ENCODE measurements around the gene ALPG.
"Not testable (repeated sequence)": the region's sequence is repeated elsewhere in the genome, so short reads cannot be mapped to it uniquely, and the experiment has no call there.

ALPG gene

DNA sequence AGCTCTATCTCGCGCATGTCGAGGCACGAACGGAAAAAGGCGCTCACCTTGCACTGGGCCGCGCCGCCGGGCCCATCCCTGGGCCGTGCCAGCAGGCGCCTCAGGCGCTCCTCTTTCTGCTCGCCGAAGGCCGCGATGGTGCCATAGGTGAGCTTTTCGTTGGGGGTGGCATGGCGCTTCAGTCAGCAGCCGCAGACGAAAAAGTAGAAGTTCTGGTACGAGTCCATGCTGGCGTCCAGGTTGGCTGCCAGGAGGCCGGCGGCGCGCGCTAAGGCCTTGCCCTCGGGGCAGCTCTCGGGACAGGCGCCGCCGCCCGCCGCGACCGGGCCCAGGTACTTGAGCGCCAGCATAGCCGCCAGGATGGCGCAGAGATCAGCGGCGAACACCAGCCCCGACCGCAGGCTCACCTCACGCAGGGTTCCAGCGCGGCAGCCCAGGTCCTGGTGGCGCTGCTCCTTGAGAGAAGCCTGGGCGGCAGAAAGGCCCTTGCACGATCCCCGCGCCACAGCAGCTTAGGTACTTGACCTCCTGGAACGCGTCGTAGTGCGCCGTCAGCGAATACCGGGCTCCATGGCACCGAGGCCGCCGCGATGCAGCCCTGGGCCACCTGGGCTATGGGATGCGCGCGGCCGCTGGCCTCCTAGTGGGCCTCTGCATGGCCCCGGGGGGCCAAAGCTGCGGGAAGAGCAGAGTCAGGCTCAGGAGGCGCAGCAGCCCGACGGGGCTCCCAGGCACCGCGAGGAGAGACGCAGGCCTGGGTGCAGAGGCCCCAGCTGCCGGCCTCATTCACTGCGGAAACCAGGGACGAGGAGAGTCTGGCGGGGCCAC lies 12.8 kb downstream of the ALPG start:
- no peak for DNase-seq (ENCODE audit: low spot score)

DNA sequence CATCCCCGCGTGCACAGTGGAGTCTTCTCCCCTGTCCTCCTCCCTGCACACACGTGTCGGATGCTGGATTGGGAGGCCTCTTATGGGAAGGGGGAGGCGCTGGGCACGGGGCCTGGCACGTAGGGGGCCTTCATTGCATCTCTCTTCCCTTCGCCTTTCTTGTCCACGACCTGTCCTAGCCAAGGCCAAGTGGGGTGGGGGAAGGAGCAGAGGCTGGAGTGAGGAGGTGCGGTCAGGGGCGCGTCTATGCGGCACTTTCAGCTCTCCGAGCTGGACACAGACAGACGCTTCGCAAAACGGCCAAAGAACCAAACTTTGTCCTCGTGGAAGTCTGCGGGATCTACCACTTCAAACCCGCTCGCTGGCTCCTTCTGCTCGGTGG lies 13.4 kb downstream of the ALPG start:
- DNase-seq (ENCODE audit: low spot score), result no peak

DNA sequence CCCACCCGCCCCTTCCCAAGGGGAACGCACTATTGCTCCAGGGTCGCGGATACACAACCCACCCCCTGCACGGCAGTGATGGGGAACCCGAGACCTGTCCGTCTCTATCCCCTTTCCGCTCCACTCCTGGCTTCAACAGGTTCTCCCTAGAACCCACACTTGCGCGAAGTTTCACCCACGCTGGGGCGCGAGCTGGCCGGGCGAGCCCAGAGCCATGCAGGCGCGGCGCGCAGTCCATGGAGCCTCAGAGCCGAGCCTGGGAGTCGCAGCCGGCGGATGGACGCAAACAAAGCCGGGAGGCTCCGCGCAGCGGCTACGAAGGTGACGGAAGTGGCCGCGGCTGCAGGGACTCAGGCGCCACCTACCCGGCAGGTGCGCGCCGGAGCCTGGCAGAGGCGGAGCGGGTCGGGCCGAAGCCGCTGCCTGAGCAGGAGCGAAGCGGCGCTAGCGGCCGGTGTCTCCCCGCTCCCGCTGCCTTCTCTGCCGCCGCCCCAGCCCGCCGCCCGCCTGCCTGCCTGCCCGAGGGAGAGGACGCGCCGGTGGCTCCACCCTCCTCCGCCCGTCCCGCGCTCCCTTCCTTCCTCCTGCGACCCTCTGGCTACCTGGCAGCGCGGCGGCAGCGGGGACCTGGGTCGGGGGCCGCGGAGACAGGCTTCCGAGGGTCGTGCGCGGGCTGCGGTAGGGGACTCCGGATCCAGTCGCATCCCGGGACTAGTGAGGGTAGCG lies 14.0 kb downstream of the ALPG start:
- DNase-seq (ENCODE audit: low spot score), result no peak

DNA sequence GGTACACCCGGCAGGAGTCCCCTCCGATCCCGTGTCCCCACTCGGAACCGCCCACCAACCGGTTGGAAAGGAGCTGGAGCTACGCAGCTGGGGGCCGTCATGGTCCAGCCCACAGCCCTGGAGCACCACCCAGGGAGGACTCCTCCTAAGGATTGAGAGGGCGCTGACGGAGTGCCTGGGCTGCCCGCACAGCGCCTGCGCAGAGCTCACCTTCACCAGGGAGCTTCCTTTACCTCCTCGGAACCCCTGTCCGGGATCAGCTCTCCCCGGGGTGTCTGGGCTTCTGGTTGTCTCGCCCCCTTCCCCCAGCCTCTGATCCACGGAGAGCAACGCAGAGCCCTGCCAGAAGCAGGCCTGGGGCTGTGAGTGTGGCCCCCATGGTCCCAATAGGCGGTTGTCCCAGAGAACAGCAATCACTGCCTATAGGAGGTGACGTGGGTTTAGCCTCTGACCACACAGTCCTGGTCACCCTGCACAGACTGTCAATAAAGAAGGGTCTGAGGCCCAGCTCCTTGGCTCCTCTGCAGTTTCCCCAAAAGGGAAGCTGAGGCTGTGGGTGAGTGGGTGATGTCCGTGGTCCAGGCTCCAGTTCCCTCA lies 14.6 kb downstream of the ALPG start:
- DNase-seq (ENCODE audit: low spot score), result no peak

- no peak for DNase-seq (ENCODE audit: low spot score)
These were observed 15.4 kb downstream of the ALPG start for GRCh38 chr2:232422051-232422450.

- not testable (repeated sequence) for DNase-seq (ENCODE audit: low spot score)
These were observed 16.4 kb downstream of the ALPG start for GRCh38 chr2:232422996-232423395.

GRCh38 chr2:232423407-232423806 lies 16.8 kb downstream of the ALPG start:
- DNase-seq (ENCODE audit: low spot score), result not testable (repeated sequence)

DNA sequence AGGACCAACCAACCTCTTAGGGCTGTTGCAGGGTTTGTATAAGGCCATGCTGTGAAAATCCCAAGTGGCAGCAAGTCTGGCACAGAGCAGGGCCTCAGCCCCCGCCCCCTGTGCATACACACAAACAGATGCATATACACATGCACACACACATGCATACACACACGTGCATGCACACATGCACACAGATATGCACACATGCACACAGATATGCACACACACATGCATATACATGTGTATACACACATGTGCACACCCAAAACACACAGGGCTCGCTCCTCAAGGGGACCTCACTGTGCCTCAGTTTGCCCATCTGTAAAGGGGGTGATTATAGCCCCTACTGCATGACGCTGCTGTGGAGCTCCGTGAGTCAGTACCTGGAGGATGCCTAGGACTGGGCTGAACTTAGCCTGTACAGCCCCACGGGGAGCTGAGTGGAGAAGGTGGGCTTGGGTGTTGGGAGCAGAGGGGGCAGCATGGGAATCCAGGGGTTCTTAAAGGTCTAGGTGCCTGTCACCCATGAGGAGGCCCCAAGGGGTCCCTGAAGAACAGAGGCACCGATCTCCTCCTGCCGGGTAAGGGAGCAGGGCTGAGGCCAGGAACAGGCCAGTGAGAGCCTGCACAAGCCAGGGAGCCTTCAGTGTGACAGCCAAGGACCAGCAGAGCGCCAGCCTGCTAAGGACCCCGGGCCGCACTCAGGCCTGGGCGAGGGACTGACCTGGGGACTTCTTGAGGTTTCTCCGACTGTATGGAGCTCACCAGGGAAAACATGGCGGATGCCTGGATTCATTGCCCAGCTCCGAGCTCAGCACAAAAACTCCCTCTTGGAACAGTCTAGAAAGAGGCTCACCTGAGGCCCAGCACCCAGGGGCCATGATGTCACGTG lies 25.3 kb downstream of the ALPG start:
- DNase-seq (ENCODE audit: low spot score), result no peak

DNA sequence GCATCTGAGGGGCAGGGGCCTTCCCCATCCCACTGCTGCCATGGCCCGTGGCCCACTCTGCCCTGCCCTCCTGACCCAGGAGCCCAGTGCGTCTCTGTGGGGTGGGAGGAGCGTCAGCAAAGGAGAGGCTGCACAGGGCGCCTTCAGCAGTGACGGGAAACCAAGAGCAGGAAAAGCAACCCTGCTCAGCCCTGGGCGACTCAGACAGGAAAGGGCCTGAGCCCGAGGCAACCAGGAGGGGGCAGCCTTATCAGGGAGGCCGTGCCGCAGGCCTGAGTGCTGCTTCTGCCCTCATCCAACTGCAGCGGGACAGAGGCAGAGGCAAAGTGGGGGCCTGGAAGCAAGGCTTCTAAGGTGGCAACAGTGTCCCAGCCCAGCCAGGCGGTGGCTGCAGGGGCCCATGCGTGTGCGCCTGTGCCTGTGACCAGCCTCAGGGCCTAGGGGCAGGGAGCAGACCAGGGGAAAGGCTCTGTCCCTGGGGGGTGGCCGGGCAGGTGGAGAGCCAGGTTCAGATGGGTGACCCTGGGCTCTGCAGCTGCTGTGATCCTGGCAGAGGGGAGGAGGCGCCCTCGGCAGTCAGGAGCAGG lies 26.0 kb downstream of the ALPG start:
- DNase-seq (ENCODE audit: low spot score), result no peak

- not testable (repeated sequence) for DNase-seq (ENCODE audit: low spot score)
These were observed 27.0 kb downstream of the ALPG start for GRCh38 chr2:232433622-232434021.

DNA sequence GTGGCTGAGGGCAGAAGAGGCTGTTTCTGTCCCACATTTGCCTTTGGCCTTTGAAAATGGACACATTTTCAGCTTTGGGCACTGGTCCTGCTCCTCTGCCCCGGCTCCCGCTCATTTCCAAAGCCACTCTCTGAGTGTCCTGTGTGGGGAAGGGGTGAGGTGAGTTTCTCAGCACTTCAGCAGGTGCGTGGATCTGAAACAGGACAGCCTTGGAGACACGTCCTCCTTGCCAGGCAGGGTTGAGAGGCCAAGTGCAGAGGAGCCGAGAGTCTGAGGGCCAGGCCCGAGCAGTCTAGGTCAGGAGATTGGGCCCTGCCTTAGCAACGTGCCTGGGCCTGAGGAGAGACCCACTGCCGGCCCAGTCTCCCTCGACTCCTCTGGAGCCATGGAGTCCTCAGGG lies 27.4 kb downstream of the ALPG start:
- no peak for DNase-seq (ENCODE audit: low spot score)

- no peak for DNase-seq (ENCODE audit: low spot score)
These were observed 28.1 kb downstream of the ALPG start for GRCh38 chr2:232434563-232435374.

DNA sequence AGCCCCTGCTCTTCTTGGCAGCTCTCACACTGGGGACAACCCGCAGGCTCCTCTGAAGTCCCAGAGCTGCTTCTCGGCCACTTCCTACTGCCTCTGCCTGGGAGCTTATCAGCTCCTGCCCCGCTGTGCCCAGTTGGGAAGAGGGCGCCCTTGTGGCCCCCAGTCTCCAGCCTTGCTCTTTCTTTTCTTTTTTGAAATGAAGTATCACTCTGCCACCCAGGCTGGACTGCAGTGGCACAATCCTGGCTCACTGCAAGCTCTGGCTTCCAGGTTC lies 28.7 kb downstream of the ALPG start:
- no peak for DNase-seq (ENCODE audit: low spot score)

GRCh38 chr2:232435805-232436204 lies 29.2 kb downstream of the ALPG start:
- no peak for DNase-seq (ENCODE audit: low spot score)

DNA sequence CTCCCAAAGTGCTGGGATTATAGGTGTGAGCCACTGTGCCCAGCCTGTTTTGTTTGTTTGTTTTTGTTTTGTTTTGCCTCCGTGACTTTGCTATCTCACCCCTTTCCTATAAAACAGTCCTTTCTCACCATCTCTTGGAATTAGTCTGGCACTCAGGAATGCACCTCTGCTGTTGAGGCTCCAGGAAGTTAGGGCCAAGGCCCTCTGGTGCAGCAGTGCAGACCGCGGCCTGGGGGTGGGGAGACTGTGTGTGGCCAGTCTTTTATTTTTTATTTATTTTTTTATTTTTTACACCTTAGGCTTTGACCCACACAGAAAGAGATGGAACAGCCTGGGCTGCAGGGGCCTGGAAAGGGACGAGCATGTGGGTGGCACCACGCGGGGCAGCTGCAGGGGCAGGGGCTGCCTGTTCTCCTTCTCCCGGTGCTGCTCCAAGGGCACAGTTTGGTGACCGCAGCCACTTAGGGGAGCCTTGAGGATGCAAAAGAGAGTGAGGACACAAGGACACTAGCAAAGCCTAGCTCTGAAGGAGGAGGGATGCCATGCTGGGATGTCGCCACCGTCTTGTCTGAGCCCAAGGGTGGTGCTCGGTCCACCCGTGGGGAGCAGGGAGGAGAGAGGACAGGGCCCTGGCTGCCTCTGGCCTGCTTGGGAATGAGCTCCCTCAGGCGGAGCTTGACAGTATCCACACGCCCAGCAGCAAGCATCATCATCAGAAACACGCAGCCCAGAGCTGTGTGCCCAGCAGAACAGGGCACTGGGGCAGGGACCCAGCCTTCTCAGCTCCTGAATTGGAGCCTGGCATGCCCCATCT lies 29.9 kb downstream of the ALPG start:
- no peak for DNase-seq (ENCODE audit: low spot score)

DNA sequence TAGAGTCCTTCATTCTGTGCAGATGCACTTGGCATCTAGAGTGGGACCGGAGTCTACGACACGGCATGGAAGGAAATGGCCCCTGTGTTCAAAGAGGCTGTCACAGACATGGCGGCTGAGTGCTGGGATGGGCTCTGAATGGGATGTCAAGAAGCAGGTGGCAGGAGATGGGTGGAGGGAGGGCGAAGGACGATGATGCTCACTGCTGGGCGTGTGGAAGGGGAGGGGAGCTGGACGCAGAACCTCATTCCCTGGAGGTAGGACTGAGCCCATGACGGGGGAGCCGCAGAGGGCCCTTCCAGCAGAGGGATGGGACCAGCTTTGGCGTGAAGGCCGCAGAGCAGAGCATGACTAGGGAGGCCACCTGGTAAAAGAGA lies 30.5 kb downstream of the ALPG start:
- no peak for DNase-seq (ENCODE audit: low spot score)

- no peak for DNase-seq (ENCODE audit: low spot score)
These were observed 31.4 kb downstream of the ALPG start for GRCh38 chr2:232438091-232438490.

DNA sequence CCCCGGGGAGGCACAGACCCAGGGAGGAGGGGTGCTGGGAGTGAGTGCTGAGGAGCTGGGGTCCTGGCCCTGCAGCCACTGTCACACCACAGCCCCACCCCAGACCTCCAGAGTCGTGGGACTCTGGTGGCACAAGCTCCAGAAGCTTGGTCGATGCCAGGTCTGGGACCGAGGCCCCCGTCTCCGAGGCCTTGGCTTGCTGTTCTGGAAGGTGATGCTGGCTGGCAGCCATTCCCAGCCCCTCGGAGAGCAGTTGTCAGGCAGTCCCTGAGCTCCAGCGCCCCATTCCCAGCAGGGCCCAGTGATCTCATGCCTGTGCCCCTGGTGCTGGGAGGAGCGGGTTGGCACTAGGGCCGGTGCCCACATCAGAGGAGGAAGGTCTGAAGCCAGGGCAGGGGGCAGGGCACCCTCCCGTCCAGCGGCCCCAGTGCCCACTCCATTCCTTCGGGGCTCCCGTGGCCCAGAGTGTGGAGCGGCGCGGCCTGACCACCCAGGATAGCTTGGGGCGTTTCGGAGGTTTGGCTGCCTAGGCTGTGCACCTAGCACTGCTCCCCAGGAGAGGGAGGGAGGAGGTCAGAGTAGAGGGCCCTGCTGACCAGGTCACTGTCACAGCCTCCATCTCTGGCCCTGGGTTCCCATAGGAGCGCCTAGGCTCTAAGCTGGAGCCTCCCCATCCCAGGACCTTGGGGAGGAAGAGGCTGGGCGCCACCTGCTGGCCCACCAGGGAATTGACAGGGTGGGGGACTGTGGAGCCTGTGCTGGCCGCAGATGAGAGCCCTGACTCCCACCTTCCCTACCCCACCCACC lies 32.5 kb downstream of the ALPG start:
- peak; percentile 6 for DNase-seq (ENCODE audit: low spot score)

- no peak for DNase-seq (ENCODE audit: low spot score)
These were observed 33.1 kb downstream of the ALPG start for GRCh38 chr2:232439758-232440135.
